K562 (cell line): ENCODE results near the gene CCDC87. TPM values are rescaled to one million over a fixed set of nuclear protein-coding genes. Genes with fewer than 3 reads are reported as not detected.

ENCODE experiments used
- CCAR2 ChIP-seq: fragments of 200-400 bp; formaldehyde crosslinking; IDR thresholded peaks from 2 replicates; pipeline ENCODE4 v1.6.1; 2017; ENCODE audit warnings: mild to moderate bottlenecking, low read depth, low read length
- CEBPB ChIP-seq: fragments of 450-650 bp; IDR thresholded peaks from 2 replicates; pipeline ENCODE4 v1.6.1; 2016; ENCODE audit warnings: missing genetic modification characterization, missing compliant biosample characterization
- JUND ChIP-seq, 2 experiments: IDR thresholded peaks; 2 replicates in 1 of 2; 3 replicates in 1 of 2; pipeline ENCODE4 v1.6.1; 2011; ENCODE audit warnings: borderline replicate concordance in 2 of 2, low read depth in 2 of 2, low read length in 2 of 2, improper control_type of control experiment in 1 of 2, missing biosample characterization in 1 of 2, missing genetic modification characterization in 1 of 2, missing genetic modification reagents in 1 of 2
- KAT8 ChIP-seq: fragments of 450-650 bp; IDR thresholded peaks from 2 replicates; pipeline ENCODE4 v1.6.1; 2016; ENCODE audit warnings: low read depth, mild to moderate bottlenecking
- MCM3 ChIP-seq: fragments of 450-650 bp; IDR thresholded peaks from 2 replicates; pipeline ENCODE4 v1.6.1; 2016
- MCM5 ChIP-seq: fragments of 450-650 bp; IDR thresholded peaks from 2 replicates; pipeline ENCODE4 v1.6.1; 2016; ENCODE audit warnings: low read depth
- MIER1 ChIP-seq: fragments of 450-650 bp; IDR thresholded peaks from 2 replicates; pipeline ENCODE4 v1.6.1; 2016; ENCODE audit warnings: antibody characterized with exemption, mild to moderate bottlenecking, low read depth
- SMAD2 ChIP-seq: fragments of 150-350 bp; IDR thresholded peaks from 2 replicates; pipeline ENCODE4 v1.6.1; 2014; ENCODE audit warnings: low read depth, mild to moderate bottlenecking, low read length
- TAF15 ChIP-seq: fragments of 200-400 bp; formaldehyde crosslinking; IDR thresholded peaks from 2 replicates; pipeline ENCODE4 v1.6.1; 2017; ENCODE audit warnings: mild to moderate bottlenecking, low read depth, low read length, moderate library complexity
- TCFL5 ChIP-seq: fragments of 250-450 bp; sonication (Bioruptor Pico); conservative IDR thresholded peaks from 2 replicates; pipeline ENCODE4 v1.6.1; 2021; ENCODE audit warnings: mild to moderate bottlenecking, moderate library complexity, matching md5 sums
- TEAD4 ChIP-seq, 2 experiments: sonication (generic) in 1 of 2; formaldehyde crosslinking in 1 of 2; IDR thresholded peaks; 2 replicates each; pipeline versions ENCODE4 v1.6.1 to v1.8.0; 2012 to 2022; ENCODE audit warnings: borderline replicate concordance in 1 of 2, inconsistent platforms in 1 of 2, low read length in 1 of 2, mild to moderate bottlenecking in 1 of 2, missing genetic modification reagents in 1 of 2
- ZNF24 ChIP-seq: fragments of 450-650 bp; IDR thresholded peaks from 2 replicates; pipeline ENCODE4 v1.6.1; 2016
- ZNF253 ChIP-seq: fragments of 250-450 bp; sonication (Bioruptor Pico); conservative IDR thresholded peaks from 2 replicates; pipeline ENCODE4 v1.6.1; 2021; ENCODE audit warnings: mild to moderate bottlenecking
- ZNF551 ChIP-seq: fragments of 250-450 bp; sonication (Bioruptor Pico); IDR thresholded peaks from 2 replicates; pipeline ENCODE4 v1.5.0; 2021; ENCODE audit warnings: mild to moderate bottlenecking, moderate library complexity
- ZNF583 ChIP-seq: fragments of 250-450 bp; sonication (Bioruptor Pico); IDR thresholded peaks from 2 replicates; pipeline ENCODE4 v1.4.0; 2020
- ZNF668 ChIP-seq: fragments of 250-450 bp; sonication (Bioruptor Pico); IDR thresholded peaks from 2 replicates; pipeline ENCODE4 v1.8.0; 2022; ENCODE audit warnings: mild to moderate bottlenecking, inconsistent platforms
- ZNF76 ChIP-seq: fragments of 250-450 bp; sonication (Bioruptor Pico); IDR thresholded peaks from 2 replicates; pipeline ENCODE4 v1.4.0; 2020; ENCODE audit warnings: mild to moderate bottlenecking, moderate library complexity, borderline replicate concordance
- polyA plus RNA-seq, 8 experiments: library from polyadenylated mRNA; depleted of rRNA in 4 of 8; stranded (reverse) in 5 of 8; unstranded in 3 of 8; fragments of >200 nt; fragmentation: Nextera tagmentation in 2 of 8; fragmentation: Illumina TruSeq in 1 of 8; extraction: Ambion mirVana in 2 of 8; extraction: Trizol in 1 of 8; gene quantifications; 2 replicates each; pipeline versions ENCODE4 v1.2.1 to v1.2.3, GENCODE V29; 2011 to 2014; ENCODE audit warnings: inconsistent platforms in 1 of 8, missing spikeins in 1 of 8
- total RNA-seq, 7 experiments: library from RNA; depleted of rRNA in 6 of 7; stranded (reverse); fragments of >200 nt in 6 of 7; fragmentation: Illumina TruSeq in 2 of 7; extraction: Trizol in 2 of 7; gene quantifications; 2 replicates each; pipeline versions ENCODE4 v1.2.1 to v1.2.3, GENCODE V29; 2011 to 2021; ENCODE audit warnings: low replicate concordance in 1 of 7
- TF ChIP-seq, protein P1 (sequence below), 2 experiments: fragments of 250-450 bp in 1 of 2; fragments of 450-650 bp in 1 of 2; sonication (Bioruptor Pico) in 1 of 2; IDR thresholded peaks; 2 replicates each; pipeline versions ENCODE4 v1.6.1 to v1.8.0; 2016 to 2021; ENCODE audit warnings: mild to moderate bottlenecking in 2 of 2, moderate library complexity in 2 of 2, missing compliant biosample characterization in 1 of 2, missing genetic modification characterization in 1 of 2
- TF ChIP-seq, protein P2 (sequence below), 3 experiments: IDR thresholded peaks in 2 of 3; conservative IDR thresholded peaks in 1 of 3; 2 replicates each; pipeline ENCODE4 v1.5.1; 2011 to 2012; ENCODE audit warnings: low read length in 3 of 3, mild to moderate bottlenecking in 3 of 3, control low read depth in 2 of 3, improper control_type of control experiment in 1 of 3, inconsistent platforms in 1 of 3, low read depth in 1 of 3, mixed read lengths in 1 of 3, moderate library complexity in 1 of 3; ENCODE audit not compliant: insufficient read depth in 2 of 3
- TF ChIP-seq, protein P3 (sequence below): sonication (generic); formaldehyde crosslinking; IDR thresholded peaks from 2 replicates; pipeline ENCODE4 v1.8.0; 2022; ENCODE audit warnings: missing genetic modification reagents, mild to moderate bottlenecking, borderline replicate concordance
- TF ChIP-seq, protein P4 (sequence below): fragments of 450-650 bp; conservative IDR thresholded peaks from 2 replicates; pipeline ENCODE4 v1.6.1; 2016; ENCODE audit warnings: missing genetic modification characterization, low read depth, mild to moderate bottlenecking, control low read depth, missing compliant biosample characterization

Gene CCDC87
- total and polyA plus RNA-seq, 9 of the 15 experiments (the other 6 are each of a cell fraction or from before 2014, with no cell fraction given), result 0.03 to 0.44 (median 0.15) TPM; not detected in 1

GRCh38 chr11:66616379-66617154 is 23.7 kb upstream of the CCDC87 start, which contains the start of gene RBM14 (continued):
- TF ChIP-seq, protein P1, sequence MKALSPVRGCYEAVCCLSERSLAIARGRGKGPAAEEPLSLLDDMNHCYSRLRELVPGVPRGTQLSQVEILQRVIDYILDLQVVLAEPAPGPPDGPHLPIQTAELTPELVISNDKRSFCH (CRISPR knock-in tag; IDR thresholded peaks at IDR 0.05), result no peak
- TF ChIP-seq, protein P1 (tag; IDR thresholded peaks at IDR 0.05), result peak; percentile 92
- TF ChIP-seq ZNF583 (CRISPR knock-in tag), result peak; percentile 82; the same call in 1 of the 2 replicates
- TF ChIP-seq TCFL5 (CRISPR knock-in tag), result 0 out of 2 replicates have a peak, but pooled peaks have one; percentile 6
- TF ChIP-seq ZNF551, result no peak
- peak; percentile 64; the same call in 1 of the 2 replicates for TF ChIP-seq ZNF76 (CRISPR knock-in tag)
- TF ChIP-seq CEBPB (tag), result no peak
- no peak for TF ChIP-seq ZNF253 (CRISPR knock-in tag)
- no peak for TF ChIP-seq ZNF668
- TF ChIP-seq, protein P2, sequence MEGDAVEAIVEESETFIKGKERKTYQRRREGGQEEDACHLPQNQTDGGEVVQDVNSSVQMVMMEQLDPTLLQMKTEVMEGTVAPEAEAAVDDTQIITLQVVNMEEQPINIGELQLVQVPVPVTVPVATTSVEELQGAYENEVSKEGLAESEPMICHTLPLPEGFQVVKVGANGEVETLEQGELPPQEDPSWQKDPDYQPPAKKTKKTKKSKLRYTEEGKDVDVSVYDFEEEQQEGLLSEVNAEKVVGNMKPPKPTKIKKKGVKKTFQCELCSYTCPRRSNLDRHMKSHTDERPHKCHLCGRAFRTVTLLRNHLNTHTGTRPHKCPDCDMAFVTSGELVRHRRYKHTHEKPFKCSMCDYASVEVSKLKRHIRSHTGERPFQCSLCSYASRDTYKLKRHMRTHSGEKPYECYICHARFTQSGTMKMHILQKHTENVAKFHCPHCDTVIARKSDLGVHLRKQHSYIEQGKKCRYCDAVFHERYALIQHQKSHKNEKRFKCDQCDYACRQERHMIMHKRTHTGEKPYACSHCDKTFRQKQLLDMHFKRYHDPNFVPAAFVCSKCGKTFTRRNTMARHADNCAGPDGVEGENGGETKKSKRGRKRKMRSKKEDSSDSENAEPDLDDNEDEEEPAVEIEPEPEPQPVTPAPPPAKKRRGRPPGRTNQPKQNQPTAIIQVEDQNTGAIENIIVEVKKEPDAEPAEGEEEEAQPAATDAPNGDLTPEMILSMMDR (IDR thresholded peaks at IDR 0.05 in 2 of 3, conservative IDR thresholded peaks at IDR 0.05 in 1 of 3; ENCODE audit: insufficient read depth in 2 of 3, low read depth in 1 of 3, low read length in 3 of 3), result no peak
- TF ChIP-seq MCM3, result no peak
- TF ChIP-seq SMAD2, result no peak
- TF ChIP-seq CCAR2, result no peak
- TF ChIP-seq TAF15, result no peak
- TF ChIP-seq MCM5, result no peak
- TF ChIP-seq KAT8, result no peak
- TF ChIP-seq, protein P3, sequence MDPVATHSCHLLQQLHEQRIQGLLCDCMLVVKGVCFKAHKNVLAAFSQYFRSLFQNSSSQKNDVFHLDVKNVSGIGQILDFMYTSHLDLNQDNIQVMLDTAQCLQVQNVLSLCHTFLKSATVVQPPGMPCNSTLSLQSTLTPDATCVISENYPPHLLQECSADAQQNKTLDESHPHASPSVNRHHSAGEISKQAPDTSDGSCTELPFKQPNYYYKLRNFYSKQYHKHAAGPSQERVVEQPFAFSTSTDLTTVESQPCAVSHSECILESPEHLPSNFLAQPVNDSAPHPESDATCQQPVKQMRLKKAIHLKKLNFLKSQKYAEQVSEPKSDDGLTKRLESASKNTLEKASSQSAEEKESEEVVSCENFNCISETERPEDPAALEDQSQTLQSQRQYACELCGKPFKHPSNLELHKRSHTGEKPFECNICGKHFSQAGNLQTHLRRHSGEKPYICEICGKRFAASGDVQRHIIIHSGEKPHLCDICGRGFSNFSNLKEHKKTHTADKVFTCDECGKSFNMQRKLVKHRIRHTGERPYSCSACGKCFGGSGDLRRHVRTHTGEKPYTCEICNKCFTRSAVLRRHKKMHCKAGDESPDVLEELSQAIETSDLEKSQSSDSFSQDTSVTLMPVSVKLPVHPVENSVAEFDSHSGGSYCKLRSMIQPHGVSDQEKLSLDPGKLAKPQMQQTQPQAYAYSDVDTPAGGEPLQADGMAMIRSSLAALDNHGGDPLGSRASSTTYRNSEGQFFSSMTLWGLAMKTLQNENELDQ, result no peak
- no peak for TF ChIP-seq ZNF24
- 0 out of 2 replicates have a peak, but pooled peaks have one; percentile 18 for TF ChIP-seq TEAD4 (IDR thresholded peaks at IDR 0.05; ENCODE audit: low read length)
- TF ChIP-seq TEAD4 (CRISPR knock-in tag; IDR thresholded peaks at IDR 0.05; ENCODE audit: borderline replicate concordance), result peak; percentile 65; the same call in 1 of the 2 replicates
- TF ChIP-seq, protein P4, sequence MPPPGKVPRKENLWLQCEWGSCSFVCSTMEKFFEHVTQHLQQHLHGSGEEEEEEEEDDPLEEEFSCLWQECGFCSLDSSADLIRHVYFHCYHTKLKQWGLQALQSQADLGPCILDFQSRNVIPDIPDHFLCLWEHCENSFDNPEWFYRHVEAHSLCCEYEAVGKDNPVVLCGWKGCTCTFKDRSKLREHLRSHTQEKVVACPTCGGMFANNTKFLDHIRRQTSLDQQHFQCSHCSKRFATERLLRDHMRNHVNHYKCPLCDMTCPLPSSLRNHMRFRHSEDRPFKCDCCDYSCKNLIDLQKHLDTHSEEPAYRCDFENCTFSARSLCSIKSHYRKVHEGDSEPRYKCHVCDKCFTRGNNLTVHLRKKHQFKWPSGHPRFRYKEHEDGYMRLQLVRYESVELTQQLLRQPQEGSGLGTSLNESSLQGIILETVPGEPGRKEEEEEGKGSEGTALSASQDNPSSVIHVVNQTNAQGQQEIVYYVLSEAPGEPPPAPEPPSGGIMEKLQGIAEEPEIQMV, result no peak
- no peak for TF ChIP-seq MIER1
- TF ChIP-seq JUND (IDR thresholded peaks at IDR 0.05; ENCODE audit: borderline replicate concordance, low read depth, low read length), result peak; percentile 45; the same call in 1 of the 2 replicates
- TF ChIP-seq JUND (tag; IDR thresholded peaks at IDR 0.05; ENCODE audit: borderline replicate concordance, low read depth, low read length), result peak; percentile 13; the same call in 1 of the 3 replicates
